ENCODE data around the gene NFATC2. TPM values are rescaled to one million over a fixed set of nuclear protein-coding genes. Genes with fewer than 3 reads are reported as not detected.

Gene NFATC2
- polyA plus RNA-seq, 1 donor from 2014 or later: not detected

DNA sequence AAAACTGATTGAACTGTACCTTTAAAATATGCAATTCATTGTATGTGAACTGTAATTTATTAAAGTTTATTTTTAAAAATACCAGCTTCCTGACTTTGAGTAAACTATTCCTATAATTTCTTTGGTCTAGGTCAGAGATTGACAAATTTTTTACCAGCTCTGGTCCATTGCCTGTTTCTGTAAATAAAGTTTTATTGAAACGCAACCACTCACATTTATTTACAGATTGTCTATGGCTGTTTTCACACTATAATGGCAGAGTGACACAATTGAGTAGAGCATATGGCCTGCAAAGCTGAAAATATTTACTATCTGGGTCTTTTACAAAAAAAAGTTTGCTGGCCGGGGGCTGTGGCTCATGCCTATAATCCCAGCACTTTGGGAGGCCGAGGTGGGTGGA lies 33.0 kb upstream of the NFATC2 start:
- no peaks in the 10 kb centered on the region for H3K36me3 ChIP-seq (ENCODE audit: insufficient read depth, low read length)
- no peak overlapping the region for H3K4me3 ChIP-seq (ENCODE audit: low read length)
- no peaks in the 10 kb centered on the region for H3K9me3 ChIP-seq (ENCODE audit: low read length)
- TF ChIP-seq TAF1 (IDR thresholded peaks at IDR 0.05; ENCODE audit: low read depth) (no peak), EP300 (conservative IDR thresholded peaks at IDR 0.05; ENCODE audit: poor library complexity, severe bottlenecking) (no peak), SMC3 (conservative IDR thresholded peaks at IDR 0.05; ENCODE audit: poor library complexity) (no peak), EZH2 (IDR thresholded peaks at IDR 0.05; ENCODE audit: borderline replicate concordance, insufficient read depth, low read length, poor library complexity, severe bottlenecking) (no peak), POLR2AphosphoS5 (IDR thresholded peaks at IDR 0.05) (no peak), MXI1 (conservative IDR thresholded peaks at IDR 0.05; ENCODE audit: poor library complexity, severe bottlenecking) (no peak)
- H3K27me3 ChIP-seq (ENCODE audit: insufficient read depth, low read depth, low read length): no peaks in the 10 kb centered on the region
- H2AFZ ChIP-seq (ENCODE audit: low read depth, low read length): no peak overlapping the region
- no peaks in the 10 kb centered on the region for H3K79me2 ChIP-seq (replicated peaks; ENCODE audit: insufficient read depth, low read length)
- no peaks in the 10 kb centered on the region for H3F3A ChIP-seq (ENCODE audit: insufficient read depth, low read length, poor library complexity, severe bottlenecking)
- no peak overlapping the region for H3K9ac ChIP-seq (ENCODE audit: low read length)
- no peak overlapping the region for H3K27ac ChIP-seq (ENCODE audit: low read length)
- no peaks in the 10 kb centered on the region for H3K9me2 ChIP-seq (ENCODE audit: insufficient read depth, low read length)
- H4K20me1 ChIP-seq (ENCODE audit: insufficient read depth): no peaks in the 10 kb centered on the region
- H3K4me2 ChIP-seq (ENCODE audit: low read length): no peak overlapping the region

DNA sequence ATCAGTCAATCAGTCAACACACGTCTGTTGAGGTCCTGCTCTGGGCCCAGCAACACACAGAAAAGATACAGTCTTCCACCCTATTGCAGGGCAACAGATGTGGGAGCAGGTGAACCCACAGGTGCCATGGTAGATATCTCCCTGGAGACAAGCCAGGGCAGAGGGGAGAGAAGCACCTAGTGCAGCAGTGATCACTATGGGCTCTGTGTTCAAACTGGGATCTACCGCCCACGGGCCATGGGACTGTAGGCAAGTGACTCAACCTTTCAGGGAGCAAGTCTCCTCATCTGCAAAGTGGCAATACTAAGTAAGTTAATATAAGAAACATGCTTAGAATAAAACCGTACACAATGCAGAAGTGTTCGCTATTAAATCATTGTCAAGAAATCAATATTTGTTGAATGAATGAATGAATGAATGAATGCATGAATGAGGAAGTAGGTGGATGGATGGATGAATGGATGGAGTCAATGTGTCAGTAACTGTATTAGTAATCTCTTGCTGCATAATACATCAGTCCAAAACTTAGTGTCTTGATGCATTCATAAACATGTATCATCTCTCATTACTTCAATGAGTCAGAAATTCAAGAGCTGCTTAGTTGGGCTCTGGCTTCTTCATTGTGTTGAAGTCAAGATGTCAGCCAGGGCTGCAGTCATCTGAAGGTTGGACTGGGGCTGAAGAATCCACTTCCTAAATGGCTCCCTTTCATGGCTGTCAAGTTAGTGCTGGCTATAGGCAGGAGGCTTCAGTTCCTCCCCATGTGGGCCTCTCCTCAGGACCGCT lies 31.9 kb upstream of the NFATC2 start:
- Histone ChIP-seq H3K36me3 (ENCODE audit: insufficient read depth, low read length) (no peaks in the 10 kb centered on the region), H3K9me3 (ENCODE audit: low read length) (no peaks in the 10 kb centered on the region), H3K9me2 (ENCODE audit: insufficient read depth, low read length) (no peaks in the 10 kb centered on the region), H3K27me3 (ENCODE audit: insufficient read depth, low read depth, low read length) (no peaks in the 10 kb centered on the region), H2AFZ (ENCODE audit: low read depth, low read length) (no peak overlapping the region), H3F3A (ENCODE audit: insufficient read depth, low read length, poor library complexity, severe bottlenecking) (no peaks in the 10 kb centered on the region), H3K27ac (ENCODE audit: low read length) (no peak overlapping the region), H3K9ac (ENCODE audit: low read length) (no peak overlapping the region), H4K20me1 (ENCODE audit: insufficient read depth) (no peaks in the 10 kb centered on the region), H3K4me3 (ENCODE audit: low read length) (no peak overlapping the region), H3K4me2 (ENCODE audit: low read length) (no peak overlapping the region), H3K79me2 (replicated peaks; ENCODE audit: insufficient read depth, low read length) (no peaks in the 10 kb centered on the region)
- no peak for TF ChIP-seq POLR2AphosphoS5 (IDR thresholded peaks at IDR 0.05)

- H3K27me3 ChIP-seq (ENCODE audit: insufficient read depth, low read depth, low read length): no peaks in the 10 kb centered on the region
- no peak overlapping the region for H3K9ac ChIP-seq (ENCODE audit: low read length)
- H3F3A ChIP-seq (ENCODE audit: insufficient read depth, low read length, poor library complexity, severe bottlenecking): no peaks in the 10 kb centered on the region
- no peak overlapping the region for H3K4me3 ChIP-seq (ENCODE audit: low read length)
- TF ChIP-seq SMC3 (conservative IDR thresholded peaks at IDR 0.05; ENCODE audit: poor library complexity): no peak
- no peak for TF ChIP-seq EP300 (conservative IDR thresholded peaks at IDR 0.05; ENCODE audit: poor library complexity, severe bottlenecking)
- no peak for TF ChIP-seq RAD21 (conservative IDR thresholded peaks at IDR 0.05)
- no peak for TF ChIP-seq MXI1 (conservative IDR thresholded peaks at IDR 0.05; ENCODE audit: poor library complexity, severe bottlenecking)
- TF ChIP-seq EZH2 (IDR thresholded peaks at IDR 0.05; ENCODE audit: borderline replicate concordance, insufficient read depth, low read length, poor library complexity, severe bottlenecking): no peak
- TF ChIP-seq POLR2AphosphoS5 (IDR thresholded peaks at IDR 0.05): no peak
- no peak for TF ChIP-seq CTCF (IDR thresholded peaks at IDR 0.05; ENCODE audit: poor library complexity, severe bottlenecking)
- no peak for TF ChIP-seq REST (IDR thresholded peaks at IDR 0.05; ENCODE audit: borderline replicate concordance)
- TF ChIP-seq TAF1 (IDR thresholded peaks at IDR 0.05; ENCODE audit: low read depth): no peak
- no peaks in the 10 kb centered on the region for H3K79me2 ChIP-seq (replicated peaks; ENCODE audit: insufficient read depth, low read length)
- no peaks in the 10 kb centered on the region for H3K36me3 ChIP-seq (ENCODE audit: insufficient read depth, low read length)
- H4K20me1 ChIP-seq (ENCODE audit: insufficient read depth): no peaks in the 10 kb centered on the region
- H3K27ac ChIP-seq (ENCODE audit: low read length): no peak overlapping the region
- H3K4me2 ChIP-seq (ENCODE audit: low read length): no peak overlapping the region
- no peaks in the 10 kb centered on the region for H3K9me2 ChIP-seq (ENCODE audit: insufficient read depth, low read length)
- H2AFZ ChIP-seq (ENCODE audit: low read depth, low read length): no peak overlapping the region
- no peaks in the 10 kb centered on the region for H3K9me3 ChIP-seq (ENCODE audit: low read length)
Observed at GRCh38 chr20:51573576-51574243, 31.2 kb upstream of the NFATC2 start.
